ENCODE results near the gene EXOC6B. TPM values are rescaled to one million over a fixed set of nuclear protein-coding genes. Genes with fewer than 3 reads are reported as not detected.

EXOC6B gene
- polyA plus RNA-seq, 1 donor, result 11.5 TPM

DNA sequence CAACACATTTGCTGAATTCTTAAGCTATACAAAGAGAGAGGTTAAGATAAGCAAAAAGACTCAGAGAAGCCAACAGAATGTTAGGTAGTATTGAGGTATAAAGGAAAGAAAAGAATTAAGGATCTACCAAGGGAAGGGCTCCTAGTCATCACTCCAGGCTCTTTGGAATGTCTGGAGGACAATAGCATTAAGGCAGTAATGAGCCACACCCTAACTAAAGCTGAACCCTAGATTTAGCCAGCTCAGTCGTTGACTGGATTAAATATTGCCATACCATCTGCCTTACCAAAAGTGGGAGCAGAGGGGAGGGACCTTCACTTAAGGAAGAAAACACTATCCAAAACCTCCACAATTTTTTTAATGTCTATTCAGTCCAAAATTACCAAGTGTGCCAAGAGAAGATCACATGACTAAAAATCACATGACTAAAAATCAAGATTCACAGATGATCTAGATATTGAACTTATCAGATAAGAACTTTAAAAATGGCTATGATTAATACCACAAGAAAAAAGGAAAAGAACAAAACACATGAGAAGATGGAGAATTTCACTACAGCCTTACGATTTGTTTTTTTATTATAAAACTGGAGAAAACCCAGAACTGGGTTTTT lies 59.7 kb downstream of the EXOC6B start:
- Histone ChIP-seq H3K27me3 (ENCODE audit: control insufficient read depth, insufficient read depth, low read length) (no peaks in the 10 kb centered on the region), H3K4me3 (ENCODE audit: low read length) (no peak overlapping the region), H3K4me1 (ENCODE audit: control insufficient read depth, insufficient read depth, low read length) (no peaks in the 10 kb centered on the region), H3K36me3 (ENCODE audit: control insufficient read depth, insufficient read depth, low read length) (no peaks in the 10 kb centered on the region), H3K9me3 (ENCODE audit: control insufficient read depth, low read depth, low read length) (peaks cover 19% of the 10 kb centered on the region), H3K27ac (ENCODE audit: low read length) (no peak overlapping the region)
- no peak for DNase-seq
- 100% methylated on average over 1 of the region's 2 CpGs for WGBS (ENCODE audit: insufficient coverage, low lambda C conversion rate)

DNA sequence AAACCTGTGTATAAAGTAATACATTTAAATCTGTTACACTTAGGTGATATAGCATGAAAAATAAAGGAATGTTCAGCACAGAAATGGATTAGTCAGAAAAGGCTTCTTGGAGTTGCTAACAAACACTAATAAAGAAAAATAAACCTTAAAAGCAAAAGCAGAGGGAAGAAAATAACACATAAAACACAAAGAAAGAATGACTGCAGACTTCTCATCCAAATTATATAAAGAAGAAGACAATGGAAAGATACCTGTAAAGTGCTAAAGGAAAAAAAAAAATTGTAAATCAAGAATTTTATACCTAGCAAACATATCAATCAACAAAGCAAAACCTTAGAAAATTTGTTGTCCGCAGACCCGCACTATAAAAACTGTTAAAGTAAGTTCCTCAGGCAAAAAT lies 63.6 kb downstream of the EXOC6B start:
- no peak for DNase-seq
- WGBS (ENCODE audit: insufficient coverage, low lambda C conversion rate), result no CpG with 5 or more reads among the region's 2 CpGs
- H3K4me1 ChIP-seq (ENCODE audit: control insufficient read depth, insufficient read depth, low read length), result no peaks in the 10 kb centered on the region
- peaks cover 19% of the 10 kb centered on the region for H3K9me3 ChIP-seq (ENCODE audit: control insufficient read depth, low read depth, low read length)
- no peak overlapping the region for H3K4me3 ChIP-seq (ENCODE audit: low read length)
- H3K36me3 ChIP-seq (ENCODE audit: control insufficient read depth, insufficient read depth, low read length), result no peaks in the 10 kb centered on the region
- no peaks in the 10 kb centered on the region for H3K27me3 ChIP-seq (ENCODE audit: control insufficient read depth, insufficient read depth, low read length)
- H3K27ac ChIP-seq (ENCODE audit: low read length), result no peak overlapping the region

DNA sequence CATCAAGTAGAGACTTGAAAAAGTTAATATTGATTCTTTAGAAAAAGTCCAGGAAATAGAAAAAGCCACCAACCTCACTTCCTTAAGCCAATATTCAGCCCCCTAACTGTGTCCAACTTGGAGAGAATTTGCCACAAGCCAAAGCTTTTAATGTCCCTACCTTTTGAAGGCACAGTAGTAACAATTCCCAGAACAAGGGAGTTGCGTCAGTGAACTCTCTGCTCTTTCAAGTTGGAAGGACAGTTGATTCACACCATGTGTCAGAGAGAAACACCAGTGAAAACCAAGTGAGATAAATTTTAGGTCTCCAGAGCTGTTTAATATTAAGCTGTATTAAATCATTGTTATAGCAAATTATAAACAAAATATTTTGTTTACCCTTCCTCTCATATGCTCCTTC lies 66.1 kb downstream of the EXOC6B start:
- DNase-seq, result no peak
- WGBS (ENCODE audit: insufficient coverage, low lambda C conversion rate), result no CpG with 5 or more reads among the region's 1 CpG
- Histone ChIP-seq H3K36me3 (ENCODE audit: control insufficient read depth, insufficient read depth, low read length) (no peaks in the 10 kb centered on the region), H3K27ac (ENCODE audit: low read length) (no peak overlapping the region), H3K27me3 (ENCODE audit: control insufficient read depth, insufficient read depth, low read length) (no peaks in the 10 kb centered on the region), H3K4me1 (ENCODE audit: control insufficient read depth, insufficient read depth, low read length) (no peaks in the 10 kb centered on the region), H3K4me3 (ENCODE audit: low read length) (no peak overlapping the region), H3K9me3 (ENCODE audit: control insufficient read depth, low read depth, low read length) (peaks cover 19% of the 10 kb centered on the region)

DNA sequence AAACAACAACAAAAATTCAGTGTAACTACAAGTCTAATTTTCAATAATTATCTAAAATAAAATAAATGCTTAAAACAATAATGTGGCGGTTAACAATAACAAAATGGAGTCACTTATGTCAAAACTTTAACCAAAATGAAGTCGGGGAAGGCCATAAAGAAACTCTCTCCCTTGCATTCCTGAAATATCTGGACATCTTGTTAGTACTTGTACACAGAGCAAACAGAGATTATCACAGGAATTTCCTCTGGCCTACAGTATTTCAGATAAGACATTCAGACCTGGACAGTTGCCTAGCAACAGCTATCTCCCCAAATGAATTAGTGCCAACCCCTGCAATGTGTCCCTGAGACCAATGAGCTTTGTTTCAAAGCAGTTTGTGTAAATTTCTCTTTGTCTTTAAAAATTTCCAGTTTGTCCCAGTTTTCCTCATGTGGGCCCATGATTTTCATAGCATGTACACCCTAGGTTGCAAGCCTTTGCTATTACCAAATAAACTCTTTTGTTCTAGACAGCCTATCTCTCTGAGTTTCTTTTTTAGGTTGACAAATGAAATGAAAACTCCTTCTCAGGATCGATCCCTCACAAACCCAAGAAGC lies 68.6 kb downstream of the EXOC6B start:
- Histone ChIP-seq H3K27me3 (ENCODE audit: control insufficient read depth, insufficient read depth, low read length) (no peaks in the 10 kb centered on the region), H3K9me3 (ENCODE audit: control insufficient read depth, low read depth, low read length) (peaks cover 5% of the 10 kb centered on the region), H3K36me3 (ENCODE audit: control insufficient read depth, insufficient read depth, low read length) (no peaks in the 10 kb centered on the region), H3K4me3 (ENCODE audit: low read length) (no peak overlapping the region), H3K27ac (ENCODE audit: low read length) (no peak overlapping the region), H3K4me1 (ENCODE audit: control insufficient read depth, insufficient read depth, low read length) (peaks cover 9% of the 10 kb centered on the region)
- peak; percentile 28 to 39 for DNase-seq
- no CpG with 5 or more reads among the region's 3 CpGs for WGBS (ENCODE audit: insufficient coverage, low lambda C conversion rate)

DNA sequence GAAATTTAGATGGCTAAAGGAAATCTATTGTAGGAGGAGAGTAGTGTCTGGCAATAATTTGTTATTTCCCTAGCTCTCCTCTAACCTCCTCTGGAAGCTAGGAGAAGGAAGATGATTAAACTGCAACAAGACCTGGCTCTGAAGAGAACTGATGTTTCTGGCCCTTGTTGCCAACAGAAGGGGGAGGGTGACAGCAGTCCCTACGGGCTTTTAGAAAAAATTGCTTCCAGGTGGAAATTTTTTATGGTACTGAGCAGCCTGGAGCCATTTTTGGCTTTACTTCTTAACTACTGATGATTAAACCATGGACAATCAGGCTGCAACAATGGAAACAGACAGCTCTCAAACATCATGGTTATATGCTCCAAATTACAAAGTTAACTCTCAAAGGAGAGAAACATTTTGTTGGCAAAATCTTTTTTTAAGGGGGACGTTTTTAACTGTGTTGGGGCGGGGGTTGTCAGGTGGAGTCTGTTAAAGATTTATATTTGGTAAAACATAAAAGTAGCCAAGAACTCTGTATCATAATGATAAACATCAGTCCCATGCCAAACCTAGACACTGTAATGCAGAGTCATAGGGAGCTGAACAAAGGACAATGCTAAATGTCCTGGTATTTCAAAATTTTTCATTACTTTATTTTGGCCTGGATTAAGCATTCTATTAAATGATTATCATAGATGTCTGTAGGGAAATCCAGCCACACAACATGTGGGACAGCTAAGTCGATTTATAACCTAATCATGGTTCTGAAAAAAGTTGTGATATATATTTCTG lies 70.0 kb downstream of the EXOC6B start:
- Histone ChIP-seq H3K27ac (ENCODE audit: low read length) (no peak overlapping the region), H3K9me3 (ENCODE audit: control insufficient read depth, low read depth, low read length) (no peaks in the 10 kb centered on the region), H3K27me3 (ENCODE audit: control insufficient read depth, insufficient read depth, low read length) (no peaks in the 10 kb centered on the region), H3K36me3 (ENCODE audit: control insufficient read depth, insufficient read depth, low read length) (no peaks in the 10 kb centered on the region), H3K4me3 (ENCODE audit: low read length) (no peak overlapping the region), H3K4me1 (ENCODE audit: control insufficient read depth, insufficient read depth, low read length) (peaks cover 9% of the 10 kb centered on the region)
- no CpG with 5 or more reads among the region's 4 CpGs for WGBS (ENCODE audit: insufficient coverage, low lambda C conversion rate)
- DNase-seq, result no peak

DNA sequence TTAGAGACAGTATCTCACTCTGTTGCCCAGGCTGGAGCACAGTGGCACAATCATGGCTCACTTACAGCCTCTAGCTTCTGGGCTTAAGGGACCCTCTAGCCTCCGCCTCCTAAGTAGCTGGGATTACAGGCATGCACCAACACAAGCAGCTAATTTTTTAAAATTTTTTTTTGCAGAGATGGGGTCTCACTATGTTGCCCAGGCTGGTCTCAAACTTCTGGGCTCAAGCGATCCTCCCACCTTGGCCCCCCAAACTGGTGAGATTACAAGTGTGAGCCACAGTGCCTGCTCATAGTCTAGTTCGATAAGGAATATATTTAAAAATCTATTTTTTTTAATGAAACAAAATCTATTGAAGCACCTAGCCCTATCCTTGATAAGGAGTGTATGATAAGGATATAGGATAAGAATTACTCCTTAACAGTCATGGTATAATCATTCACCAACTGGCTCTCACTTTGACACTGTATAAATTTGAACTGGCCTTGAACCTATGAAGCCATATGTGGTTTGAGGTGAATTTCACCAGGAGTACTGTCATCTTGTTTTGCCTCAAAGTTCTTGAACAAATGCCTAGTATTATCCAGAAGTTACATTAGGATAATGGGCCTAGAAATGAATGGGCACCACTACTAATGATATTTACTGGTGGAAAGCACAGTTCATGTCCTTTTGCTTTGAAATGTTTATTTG lies 71.1 kb downstream of the EXOC6B start:
- Histone ChIP-seq H3K4me1 (ENCODE audit: control insufficient read depth, insufficient read depth, low read length) (peaks cover 9% of the 10 kb centered on the region), H3K4me3 (ENCODE audit: low read length) (no peak overlapping the region), H3K27ac (ENCODE audit: low read length) (no peak overlapping the region), H3K36me3 (ENCODE audit: control insufficient read depth, insufficient read depth, low read length) (no peaks in the 10 kb centered on the region), H3K9me3 (ENCODE audit: control insufficient read depth, low read depth, low read length) (no peaks in the 10 kb centered on the region), H3K27me3 (ENCODE audit: control insufficient read depth, insufficient read depth, low read length) (no peaks in the 10 kb centered on the region)
- no CpG with 5 or more reads among the region's 3 CpGs for WGBS (ENCODE audit: insufficient coverage, low lambda C conversion rate)
- DNase-seq, result no peak

DNA sequence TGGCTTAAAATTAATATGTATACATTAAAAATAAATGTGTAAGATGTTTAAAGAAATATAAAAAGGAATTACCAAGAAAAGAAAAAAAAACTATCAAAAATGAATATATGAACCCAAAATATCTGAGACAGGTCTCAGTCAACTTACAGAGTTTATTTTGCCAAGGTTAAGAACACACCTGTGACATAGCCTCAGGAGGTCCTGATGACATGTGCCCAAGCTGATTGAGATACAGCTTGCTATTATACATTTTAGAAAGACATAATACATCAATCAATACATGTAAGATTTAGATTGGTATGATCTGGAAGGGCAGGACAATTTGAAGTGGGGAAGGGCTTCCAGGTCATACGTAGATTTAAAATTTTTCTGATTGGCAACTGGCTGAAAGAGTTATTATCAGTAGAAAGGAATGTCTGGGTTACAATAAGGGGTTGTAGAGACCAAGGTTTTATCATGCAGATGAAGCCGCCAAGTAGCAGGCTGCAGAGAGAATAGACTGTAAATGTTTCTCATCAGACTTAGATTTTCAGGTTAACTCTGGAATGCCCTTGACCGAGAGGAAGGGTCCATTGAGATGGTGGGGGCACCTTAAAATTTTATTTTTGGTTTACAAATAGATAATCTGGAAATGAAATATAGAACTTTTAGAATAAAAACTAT lies 74.7 kb downstream of the EXOC6B start:
- Histone ChIP-seq H3K4me1 (ENCODE audit: control insufficient read depth, insufficient read depth, low read length) (peaks cover 9% of the 10 kb centered on the region), H3K9me3 (ENCODE audit: control insufficient read depth, low read depth, low read length) (no peaks in the 10 kb centered on the region), H3K36me3 (ENCODE audit: control insufficient read depth, insufficient read depth, low read length) (no peaks in the 10 kb centered on the region), H3K27me3 (ENCODE audit: control insufficient read depth, insufficient read depth, low read length) (no peaks in the 10 kb centered on the region), H3K27ac (ENCODE audit: low read length) (no peak overlapping the region), H3K4me3 (ENCODE audit: low read length) (no peak overlapping the region)
- no CpG with 5 or more reads among the region's 3 CpGs for WGBS (ENCODE audit: insufficient coverage, low lambda C conversion rate)
- DNase-seq, result no peak

DNA sequence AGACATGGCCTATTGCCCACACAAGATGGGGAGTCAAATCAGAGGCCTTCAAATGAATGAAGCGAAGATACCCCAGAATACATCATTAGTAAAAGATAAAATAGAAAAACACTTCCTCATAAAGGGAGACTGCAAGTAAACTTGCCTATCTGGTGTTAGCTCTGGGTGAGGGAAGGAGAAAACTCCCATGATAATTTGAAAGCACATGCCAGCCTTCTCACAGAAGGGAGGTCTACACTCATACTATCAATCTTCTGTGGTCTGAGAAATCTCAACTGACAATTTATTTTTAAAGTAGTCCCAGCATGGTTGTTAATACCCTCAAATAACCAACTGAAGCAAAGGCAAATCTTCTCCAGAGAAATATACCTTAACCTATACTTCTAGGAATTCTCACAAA lies 75.4 kb downstream of the EXOC6B start:
- no peaks in the 10 kb centered on the region for H3K27me3 ChIP-seq (ENCODE audit: control insufficient read depth, insufficient read depth, low read length)
- no peaks in the 10 kb centered on the region for H3K9me3 ChIP-seq (ENCODE audit: control insufficient read depth, low read depth, low read length)
- no peaks in the 10 kb centered on the region for H3K36me3 ChIP-seq (ENCODE audit: control insufficient read depth, insufficient read depth, low read length)
- DNase-seq, result no peak
- peaks cover 9% of the 10 kb centered on the region for H3K4me1 ChIP-seq (ENCODE audit: control insufficient read depth, insufficient read depth, low read length)
- H3K27ac ChIP-seq (ENCODE audit: low read length), result no peak overlapping the region
- no peak overlapping the region for H3K4me3 ChIP-seq (ENCODE audit: low read length)
- no CpG with 5 or more reads among the region's 1 CpG for WGBS (ENCODE audit: insufficient coverage, low lambda C conversion rate)

DNA sequence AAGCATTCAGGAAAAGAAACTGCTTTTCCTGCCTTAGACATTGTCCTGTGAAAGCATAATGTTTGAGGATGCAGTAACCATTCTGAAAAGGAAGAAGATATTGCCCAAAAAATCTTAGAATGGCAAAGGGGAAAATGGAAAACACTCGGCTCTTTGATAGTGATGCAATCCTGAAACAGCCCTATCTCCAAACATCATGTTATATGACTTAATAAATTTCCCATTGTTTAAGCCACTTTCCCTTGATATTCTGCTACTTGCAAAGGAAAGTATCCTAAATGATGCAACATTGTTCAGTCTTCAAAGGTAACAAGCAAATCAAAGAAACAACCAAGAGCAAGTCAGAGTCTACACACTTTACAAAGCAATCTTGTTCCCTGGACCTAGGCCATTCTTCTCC lies 78.5 kb downstream of the EXOC6B start:
- Histone ChIP-seq H3K9me3 (ENCODE audit: control insufficient read depth, low read depth, low read length) (no peaks in the 10 kb centered on the region), H3K27ac (ENCODE audit: low read length) (no peak overlapping the region), H3K4me1 (ENCODE audit: control insufficient read depth, insufficient read depth, low read length) (no peaks in the 10 kb centered on the region), H3K27me3 (ENCODE audit: control insufficient read depth, insufficient read depth, low read length) (no peaks in the 10 kb centered on the region), H3K36me3 (ENCODE audit: control insufficient read depth, insufficient read depth, low read length) (no peaks in the 10 kb centered on the region), H3K4me3 (ENCODE audit: low read length) (no peak overlapping the region)
- no peak for DNase-seq
- WGBS (ENCODE audit: insufficient coverage, low lambda C conversion rate), result no CpG with 5 or more reads among the region's 1 CpG

All from large intestine (tissue), 3 donors.